Kidney (tissue), 14 donors: ENCODE data around the gene PPP2R2C. TPM values are rescaled to one million over a fixed set of nuclear protein-coding genes. Genes with fewer than 3 reads are reported as not detected.

ENCODE experiments used
- DNase-seq, 5 donors: peaks; one replicate each; pipeline ENCODE4 v3.0.0-alpha.2; 2013 to 2020
- FAIRE-seq: peaks from 2 replicates; lab custom pipeline; 2012; peaks lifted over from hg19 to GRCh38; lab: Jason Lieb, UNC
- H3K27ac ChIP-seq, 2 donors: one replicate each; pipeline ENCODE4 v1.7.0; 2013; ENCODE audit warnings: low read depth in 2 of 2, low read length in 2 of 2, inconsistent platforms in 1 of 2
- H3K27me3 ChIP-seq: one replicate; pipeline ENCODE4 v1.7.1; 2013; ENCODE audit warnings: low read length, inconsistent platforms; ENCODE audit not compliant: control insufficient read depth, insufficient read depth
- H3K36me3 ChIP-seq, 3 donors: one replicate each; pipeline versions ENCODE4 v1.7.0 to v1.7.1; 2013; ENCODE audit warnings: low read length in 3 of 3, control low read depth in 1 of 3, inconsistent platforms in 1 of 3; ENCODE audit not compliant: insufficient read depth in 3 of 3, control insufficient read depth in 2 of 3
- H3K4me1 ChIP-seq, 3 donors: one replicate each; pipeline versions ENCODE4 v1.7.0 to v1.7.1; 2013; ENCODE audit warnings: low read length in 3 of 3, inconsistent platforms in 1 of 3, low read depth in 1 of 3; ENCODE audit not compliant: control insufficient read depth in 2 of 3, insufficient read depth in 2 of 3
- H3K4me3 ChIP-seq, 3 donors: one replicate each; pipeline versions ENCODE4 v1.7.0 to v1.8.1; 2013; ENCODE audit warnings: low read length in 3 of 3, control low read depth in 1 of 3, inconsistent platforms in 1 of 3
- H3K9ac ChIP-seq, 3 donors: one replicate each; pipeline versions ENCODE4 v1.7.0 to v1.7.1; 2013; ENCODE audit warnings: low read length in 3 of 3, control low read depth in 1 of 3, inconsistent platforms in 1 of 3
- H3K9me3 ChIP-seq, 3 donors: one replicate each; pipeline versions ENCODE4 v1.7.0 to v1.7.1; 2013; ENCODE audit warnings: low read length in 3 of 3, control low read depth in 1 of 3, inconsistent platforms in 1 of 3; ENCODE audit not compliant: control insufficient read depth in 2 of 3, insufficient read depth in 1 of 3
- CTCF ChIP-seq: IDR thresholded peaks from 3 replicates; pipeline ENCODE4 v1.5.1; 2012; ENCODE audit warnings: mild to moderate bottlenecking, moderate library complexity, borderline replicate concordance; ENCODE audit not compliant: insufficient read depth; ENCODE audit errors: extremely low read depth
- intact Hi-C: fragments of 100-400 bp; cut with DNase I; formaldehyde crosslinking; loops from one replicate; pipeline ENCODE4 v1.11.1; 2022
- polyA plus RNA-seq: library from polyadenylated mRNA; stranded (reverse); fragments of 350-450 nt; fragmentation: Illumina TruSeq; extraction: RNeasy Lipid Tissue Mini Kit (QIAGEN cat#74804); gene quantifications from one replicate; pipeline ENCODE4 v1.2.3, GENCODE V29; 2014; ENCODE audit warnings: low read depth, low replicate concordance; ENCODE audit not compliant: insufficient read depth
- total RNA-seq: library from RNA; stranded (reverse); fragmentation: NEBNext Ultra II Directional; extraction: Animal tissue kit (Norgen Biotek cat#: 25700); gene quantifications from one replicate; pipeline ENCODE4 v1.2.1, GENCODE V29; 2021
- donor health status: control.
- donor health status: control.
- donor health status: control.
- donor health status: control.
- donor health status: control.
- donor health status: DM: yes; HTN: yes; CAD: no.
- donor health status: Normal renal cell carcinoma (clear cell type).

Gene PPP2R2C
- total and polyA plus RNA-seq, 2 donors from 2014 or later = 0.39 to 0.82 TPM

- no peak for TF ChIP-seq CTCF
- H3K4me1 ChIP-seq = no peaks in the 10 kb centered on the region
- H3K36me3 ChIP-seq = peaks cover 0 to 17% (median 12%) of the 10 kb centered on the region in 3 donors
- intact Hi-C loops = no loop called here
- DNase-seq = no peak
- no peaks in the 10 kb centered on the region for H3K9me3 ChIP-seq
- H3K27me3 ChIP-seq = no peaks in the 10 kb centered on the region
- H3K27ac ChIP-seq = no peak overlapping the region
- FAIRE-seq = no peak
- no peak overlapping the region for H3K9ac ChIP-seq
- no peak overlapping the region for H3K4me3 ChIP-seq
These were observed 185.2 kb downstream of the PPP2R2C start for GRCh38 chr4:6287017-6287788.

GRCh38 chr4:6283282-6283681 lies 189.1 kb downstream of the PPP2R2C start:
- Histone ChIP-seq H3K9me3 (no peaks in the 10 kb centered on the region), H3K36me3 (peaks cover 0 to 7% (median 6%) of the 10 kb centered on the region in 3 donors), H3K4me1 (peaks cover 0 to 6% (median 0%) of the 10 kb centered on the region in 3 donors), H3K4me3 (no peak overlapping the region), H3K27me3 (no peaks in the 10 kb centered on the region), H3K27ac (no peak overlapping the region), H3K9ac (no peak overlapping the region)
- DNase-seq (no peak), FAIRE-seq (no peak)
- TF ChIP-seq CTCF = no peak
- intact Hi-C loops = no loop called here

GRCh38 chr4:6282314-6282771 lies 190.1 kb downstream of the PPP2R2C start:
- no peak overlapping the region for H3K4me3 ChIP-seq
- DNase-seq (peak in 1 of 5 donors; percentile 43), FAIRE-seq (no peak)
- H3K4me1 ChIP-seq = peaks cover 0 to 13% (median 0%) of the 10 kb centered on the region in 3 donors
- no peaks in the 10 kb centered on the region for H3K9me3 ChIP-seq
- no peak overlapping the region for H3K9ac ChIP-seq
- H3K27ac ChIP-seq = no peak overlapping the region
- H3K27me3 ChIP-seq = no peaks in the 10 kb centered on the region
- intact Hi-C loops = no loop called here
- peaks cover 0 to 6% (median 4%) of the 10 kb centered on the region in 3 donors for H3K36me3 ChIP-seq
- TF ChIP-seq CTCF = no peak
